SJCRH30 (cell line): ENCODE data around the gene NAPA. TPM values are rescaled to one million over a fixed set of nuclear protein-coding genes. Genes with fewer than 3 reads are reported as not detected.

Source experiments
- DNase-seq, 2 experiments: peaks; one replicate each; pipeline ENCODE4 v3.0.0-alpha.2; 2015 to 2020
- H3K27ac ChIP-seq: fragments of 250-450 bp; sonication (Bioruptor Pico); 2 replicates; pipeline ENCODE4 v1.5.1; 2020; ENCODE audit warnings: mild to moderate bottlenecking, moderate library complexity
- H3K27me3 ChIP-seq: fragments of 250-450 bp; sonication (Bioruptor Pico); 2 replicates; pipeline ENCODE4 v1.5.1; 2020; ENCODE audit warnings: mild to moderate bottlenecking, moderate library complexity
- H3K36me3 ChIP-seq: fragments of 250-450 bp; sonication (Bioruptor Pico); 2 replicates; pipeline ENCODE4 v1.5.1; 2020; ENCODE audit warnings: mild to moderate bottlenecking, moderate library complexity
- H3K4me1 ChIP-seq: fragments of 250-450 bp; sonication (Bioruptor Pico); 2 replicates; pipeline ENCODE4 v1.5.1; 2020; ENCODE audit warnings: mild to moderate bottlenecking, moderate library complexity
- H3K4me3 ChIP-seq: fragments of 250-450 bp; sonication (Bioruptor Pico); 2 replicates; pipeline ENCODE4 v1.5.1; 2020; ENCODE audit warnings: mild to moderate bottlenecking, moderate library complexity
- H3K9me3 ChIP-seq: fragments of 250-450 bp; sonication (Bioruptor Pico); replicated peaks from 2 replicates; pipeline ENCODE4 v1.5.1; 2020; ENCODE audit warnings: mild to moderate bottlenecking, moderate library complexity
- total RNA-seq: library from RNA; depleted of rRNA; stranded (reverse); fragments of >200 nt; shearing (Covaris generic); gene quantifications from 2 replicates; pipeline ENCODE4 v1.2.3, GENCODE V29; 2014

Gene NAPA
- total RNA-seq, 1 experiment from 2014 or later, result 77.0 TPM

DNA sequence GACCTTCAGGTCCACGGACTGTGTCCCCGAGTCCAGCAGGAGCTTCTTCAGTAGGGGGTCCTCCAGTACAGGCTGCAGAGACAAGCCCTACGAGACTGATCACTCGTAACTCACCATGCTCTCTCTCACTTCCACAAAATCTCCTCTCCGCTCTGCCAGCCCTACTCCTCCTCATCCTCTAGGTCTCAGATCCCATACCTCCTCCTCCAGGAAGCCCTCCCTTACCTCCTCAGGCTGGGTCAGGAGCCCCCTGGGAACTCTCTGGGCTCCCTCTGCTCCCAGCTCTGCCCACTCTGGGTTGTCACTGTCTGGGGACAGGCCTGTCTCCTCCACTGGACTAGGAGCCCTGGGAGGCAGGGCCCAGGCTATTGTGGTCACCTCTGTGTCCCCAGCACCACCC, 23.9 kb upstream of the NAPA start:
- Histone ChIP-seq H3K27ac (no peak overlapping the region), H3K4me1 (no peaks in the 10 kb centered on the region), H3K36me3 (no peaks in the 10 kb centered on the region), H3K27me3 (peaks cover 25% of the 10 kb centered on the region; the same call in 1 of the 2 replicates), H3K9me3 (no peaks in the 10 kb centered on the region), H3K4me3 (no peak overlapping the region)
- no peak for DNase-seq

DNA sequence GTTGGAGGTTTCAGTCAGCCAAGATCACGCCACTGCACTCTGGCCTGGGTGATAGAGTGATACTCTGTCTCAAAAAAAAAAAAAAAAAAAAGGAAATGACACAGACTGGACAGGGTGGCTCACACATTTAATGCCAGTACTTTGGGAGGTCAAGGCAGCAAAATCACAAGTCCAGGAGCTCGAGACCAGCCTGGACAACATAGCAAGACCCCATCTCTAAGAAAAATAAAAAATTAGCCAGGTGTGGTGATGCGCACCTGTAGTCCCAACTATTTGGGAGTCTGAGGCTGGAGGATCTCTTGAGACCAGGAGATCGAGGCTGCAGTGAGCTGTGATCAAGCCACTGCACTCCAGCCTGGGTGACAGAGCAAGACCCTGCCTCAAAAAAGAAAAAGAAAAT, 22.6 kb upstream of the NAPA start:
- Histone ChIP-seq H3K4me1 (no peaks in the 10 kb centered on the region), H3K9me3 (no peaks in the 10 kb centered on the region), H3K36me3 (no peaks in the 10 kb centered on the region), H3K4me3 (no peak overlapping the region), H3K27me3 (peaks cover 25% of the 10 kb centered on the region; the same call in 1 of the 2 replicates), H3K27ac (no peak overlapping the region)
- DNase-seq, result no peak

DNA sequence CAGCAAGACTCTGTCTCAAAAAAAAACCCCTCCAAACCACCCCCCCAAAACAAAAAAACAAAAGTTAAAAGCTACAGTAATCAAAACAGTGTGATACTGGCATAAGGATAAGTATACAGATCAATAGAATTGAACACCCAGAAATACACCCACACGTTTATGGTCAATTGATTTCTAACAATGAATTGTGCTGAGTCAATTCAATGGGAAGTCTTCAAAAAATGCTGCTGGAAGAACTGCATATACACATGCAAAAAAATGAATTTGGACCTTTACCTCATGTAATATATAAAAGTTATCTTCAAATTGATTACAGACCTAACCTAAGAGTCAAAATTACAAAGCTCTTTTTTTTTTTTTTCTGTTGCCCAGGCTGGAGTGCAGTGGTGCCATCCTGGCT, 19.8 kb upstream of the NAPA start:
- Histone ChIP-seq H3K36me3 (no peaks in the 10 kb centered on the region), H3K27ac (no peak overlapping the region), H3K4me1 (no peaks in the 10 kb centered on the region), H3K4me3 (no peak overlapping the region), H3K27me3 (peaks cover 13% of the 10 kb centered on the region; the same call in 1 of the 2 replicates), H3K9me3 (no peaks in the 10 kb centered on the region)
- DNase-seq, result no peak

DNA sequence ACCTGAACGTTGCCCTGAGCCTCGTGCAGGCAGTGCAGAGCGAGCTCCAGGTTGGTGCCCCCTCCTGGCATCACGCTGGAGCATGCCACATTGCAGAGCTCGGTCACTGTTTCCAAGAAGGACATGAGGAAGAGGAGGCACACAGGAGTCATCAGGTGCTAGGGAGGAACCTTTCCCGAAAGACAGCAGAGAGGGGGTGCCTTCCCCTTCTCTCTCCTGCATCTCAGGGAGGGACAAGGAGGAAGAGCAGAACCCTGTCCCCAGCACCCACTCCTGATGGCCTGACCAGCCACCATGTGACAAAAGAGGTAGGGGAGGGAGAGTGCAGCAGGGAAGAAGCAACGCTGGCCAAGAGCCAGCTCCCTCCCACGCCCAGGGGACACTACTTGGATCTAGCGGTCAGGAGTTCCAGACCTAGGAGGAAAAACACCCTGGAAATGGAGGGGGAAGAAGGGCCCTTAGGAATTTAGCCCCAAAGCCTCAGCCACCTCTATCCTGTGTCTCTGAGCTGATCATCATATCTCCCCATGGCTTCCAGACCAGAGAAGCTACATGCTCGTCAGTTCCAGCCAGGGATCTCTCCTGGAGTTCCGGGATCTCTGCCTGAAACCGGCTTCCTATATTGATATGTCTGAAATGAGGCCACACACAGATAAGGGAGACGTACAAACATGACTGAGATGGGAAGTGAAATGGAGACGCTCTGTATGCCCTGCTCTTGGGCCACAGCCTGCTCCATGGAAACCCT, 17.0 kb upstream of the NAPA start:
- H3K27ac ChIP-seq, result no peak overlapping the region
- no peak overlapping the region for H3K4me3 ChIP-seq
- H3K4me1 ChIP-seq, result no peaks in the 10 kb centered on the region
- peaks cover 1% of the 10 kb centered on the region; the same call in 1 of the 2 replicates for H3K9me3 ChIP-seq
- peaks cover 7% of the 10 kb centered on the region; the same call in 1 of the 2 replicates for H3K27me3 ChIP-seq
- no peak for DNase-seq
- no peaks in the 10 kb centered on the region for H3K36me3 ChIP-seq

DNA sequence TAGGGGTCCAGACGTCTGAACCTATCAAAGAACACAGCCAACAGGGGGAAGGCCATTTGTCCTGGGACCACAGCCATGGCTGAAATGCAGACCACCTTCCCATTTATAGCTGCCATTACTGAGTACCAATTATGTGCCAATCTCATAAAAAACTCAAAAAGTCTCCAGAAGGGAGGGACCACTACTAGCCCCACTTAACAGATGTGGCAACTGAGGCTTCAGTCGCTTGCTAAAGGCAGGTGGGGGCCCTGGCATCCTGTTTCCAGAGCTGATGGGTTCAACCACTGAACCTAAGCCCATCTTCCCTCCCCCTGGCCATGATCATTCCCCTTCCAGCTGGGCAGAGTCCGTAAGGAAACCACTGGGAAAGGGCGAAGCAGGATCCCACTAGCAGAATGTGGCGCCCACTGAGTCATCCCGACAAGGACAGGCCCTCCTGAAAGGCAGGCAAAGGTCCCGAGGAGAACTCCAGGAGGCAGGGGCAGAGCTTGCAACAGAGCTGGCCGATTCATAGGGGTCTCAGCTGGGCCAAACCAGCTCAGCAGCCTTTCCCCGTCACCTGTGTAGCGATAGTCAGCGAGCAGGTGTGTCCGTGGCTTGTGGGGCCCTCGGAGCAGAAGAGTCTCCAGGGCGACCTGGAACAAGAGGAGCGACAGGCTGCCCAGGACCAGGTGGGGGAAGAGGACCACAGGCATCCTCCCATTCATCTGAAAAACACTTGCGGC, 14.3 kb upstream of the NAPA start:
- H3K36me3 ChIP-seq, result no peaks in the 10 kb centered on the region
- H3K4me1 ChIP-seq, result no peaks in the 10 kb centered on the region
- no peak overlapping the region for H3K4me3 ChIP-seq
- no peak overlapping the region for H3K27ac ChIP-seq
- no peaks in the 10 kb centered on the region; the same call in 1 of the 2 replicates for H3K27me3 ChIP-seq
- peaks cover 4% of the 10 kb centered on the region; the same call in 1 of the 2 replicates for H3K9me3 ChIP-seq
- DNase-seq, result no peak

DNA sequence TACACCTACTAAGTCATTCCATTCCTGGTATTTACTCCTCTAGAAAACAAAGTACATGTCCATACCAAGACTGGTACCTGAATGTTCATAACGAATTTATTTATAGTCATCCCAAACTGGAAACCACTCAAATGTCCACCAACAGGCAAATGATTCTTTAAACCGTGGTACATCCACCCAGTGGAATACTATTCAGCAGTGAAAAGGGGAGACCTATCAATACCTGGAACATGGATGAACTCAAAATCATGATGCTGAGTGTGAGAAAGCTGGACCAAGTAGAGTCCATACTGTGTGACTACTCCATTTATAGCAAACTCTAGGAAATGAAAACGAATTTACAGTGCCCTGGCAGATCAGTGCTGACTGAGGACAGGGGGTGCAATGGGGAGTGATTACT, 11.9 kb upstream of the NAPA start:
- Histone ChIP-seq H3K27me3 (no peaks in the 10 kb centered on the region; the same call in 1 of the 2 replicates), H3K4me1 (no peaks in the 10 kb centered on the region), H3K9me3 (peaks cover 4% of the 10 kb centered on the region; the same call in 1 of the 2 replicates), H3K27ac (no peak overlapping the region), H3K36me3 (no peaks in the 10 kb centered on the region), H3K4me3 (no peak overlapping the region)
- DNase-seq, result no peak

DNA sequence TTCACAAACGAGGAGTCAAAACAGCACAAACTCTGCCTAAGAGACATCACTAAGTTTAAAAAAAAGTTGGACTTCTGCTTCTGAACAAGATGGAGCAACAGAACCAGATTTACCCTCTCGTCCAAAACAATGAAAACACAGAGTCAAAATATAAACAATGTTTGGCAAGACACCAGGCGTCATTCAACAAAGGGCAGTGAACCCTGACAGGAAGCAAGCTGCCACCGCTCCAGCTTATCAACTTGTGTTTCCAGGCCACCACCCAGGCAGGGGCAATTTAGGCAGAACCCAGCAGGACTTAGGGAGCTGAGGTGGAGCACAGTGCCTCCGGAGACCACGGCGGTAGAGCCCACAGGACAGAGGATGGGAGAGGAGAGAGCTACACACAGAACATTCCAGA, 8.6 kb upstream of the NAPA start:
- peak in 1 of 2 experiments; percentile 18 for DNase-seq

DNA sequence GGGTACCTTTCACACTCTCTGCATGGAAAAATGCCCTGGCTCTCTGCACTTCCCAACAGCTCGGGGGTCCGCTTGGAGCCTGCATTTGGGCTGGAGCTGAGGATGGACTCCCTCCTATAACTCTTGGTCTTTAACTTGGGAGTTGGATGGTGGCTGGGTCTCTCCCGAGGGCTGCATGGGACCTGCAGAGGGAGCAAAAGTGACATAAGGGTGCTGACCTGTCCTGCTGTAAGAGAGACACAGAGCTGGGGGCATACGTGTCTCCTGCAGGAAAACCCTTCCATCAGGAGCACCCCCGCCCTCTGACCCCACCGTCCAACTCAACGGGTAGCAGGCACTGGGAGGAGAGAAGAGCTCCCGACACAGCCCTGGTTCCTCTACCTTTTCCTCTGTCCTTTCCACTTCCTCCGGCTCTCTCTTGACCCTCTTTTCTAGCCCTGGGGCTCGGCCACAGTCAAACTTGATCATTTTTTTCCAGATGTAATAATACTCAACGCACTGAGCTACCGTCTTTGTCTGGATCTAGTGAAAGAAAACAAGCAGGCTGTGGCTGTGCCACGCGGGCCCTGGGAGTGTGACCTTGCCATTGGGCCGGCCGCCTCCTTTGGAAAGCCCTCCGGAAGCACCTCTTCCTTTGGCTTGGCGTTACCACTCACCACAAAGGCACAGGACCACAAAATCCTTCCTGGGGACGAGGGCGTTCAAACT, 6.8 kb upstream of the NAPA start:
- DNase-seq, result no peak
- Histone ChIP-seq H3K27me3 (no peaks in the 10 kb centered on the region), H3K4me1 (peaks cover 26% of the 10 kb centered on the region), H3K4me3 (no peak overlapping the region), H3K9me3 (peaks cover 1% of the 10 kb centered on the region; the same call in 1 of the 2 replicates), H3K27ac (no peak overlapping the region), H3K36me3 (no peaks in the 10 kb centered on the region)

More for the DNA sequence above, 8.6 kb upstream of the NAPA start:
- H3K4me3 ChIP-seq, result no peak overlapping the region
- no peak overlapping the region for H3K27ac ChIP-seq
- peaks cover 21% of the 10 kb centered on the region for H3K4me1 ChIP-seq
- no peaks in the 10 kb centered on the region for H3K27me3 ChIP-seq
- peaks cover 4% of the 10 kb centered on the region; the same call in 1 of the 2 replicates for H3K9me3 ChIP-seq
- H3K36me3 ChIP-seq, result no peaks in the 10 kb centered on the region

DNA sequence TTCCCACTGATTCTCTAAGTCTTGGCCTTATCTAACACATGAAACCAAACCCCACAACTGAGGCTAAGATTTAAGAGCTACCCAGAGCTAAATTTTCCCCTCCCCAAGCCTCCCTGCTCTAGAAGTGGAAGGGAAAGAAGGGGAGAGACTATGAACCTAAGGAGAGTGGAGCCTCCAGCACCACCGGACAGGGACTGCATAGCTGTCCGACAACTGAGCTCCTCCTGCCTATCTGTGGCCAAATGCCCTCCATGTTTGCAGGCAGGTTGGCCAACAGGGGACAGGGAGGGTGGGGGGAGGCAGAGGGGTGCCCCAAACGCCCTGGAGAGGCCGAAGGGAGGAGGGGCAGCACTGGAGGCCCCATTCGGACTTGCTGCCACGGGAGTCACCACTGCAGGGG, 6.0 kb upstream of the NAPA start:
- Histone ChIP-seq H3K4me3 (no peak overlapping the region), H3K4me1 (peaks cover 26% of the 10 kb centered on the region), H3K27ac (no peak overlapping the region), H3K27me3 (no peaks in the 10 kb centered on the region), H3K36me3 (no peaks in the 10 kb centered on the region), H3K9me3 (no peaks in the 10 kb centered on the region)
- no peak for DNase-seq

DNA sequence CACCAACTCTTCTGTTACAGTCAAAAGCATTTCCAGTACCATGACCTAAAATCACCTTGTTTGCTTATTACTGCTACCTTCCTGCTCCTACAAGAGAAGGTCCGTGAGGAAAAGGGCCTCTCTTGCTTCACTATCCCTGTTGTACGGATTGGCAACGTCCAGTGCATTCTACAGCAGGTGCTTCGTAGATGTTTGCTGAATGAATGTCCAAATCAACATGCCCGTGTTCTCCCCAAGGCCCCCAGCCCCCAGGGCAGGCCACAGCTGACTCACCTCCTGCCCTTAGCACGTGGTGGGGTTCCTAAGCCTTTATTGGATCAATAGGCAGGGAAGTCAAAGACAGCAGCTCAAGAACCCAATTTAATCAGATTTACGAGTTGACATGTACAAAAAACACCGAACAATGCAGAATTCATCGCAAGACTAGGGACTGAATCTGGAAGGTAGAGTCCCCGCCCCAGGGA, 5.5 kb upstream of the NAPA start:
- H3K4me1 ChIP-seq, result peaks cover 26% of the 10 kb centered on the region
- no peak for DNase-seq
- no peak overlapping the region for H3K27ac ChIP-seq
- no peaks in the 10 kb centered on the region for H3K36me3 ChIP-seq
- no peaks in the 10 kb centered on the region for H3K27me3 ChIP-seq
- H3K4me3 ChIP-seq, result no peak overlapping the region
- H3K9me3 ChIP-seq, result no peaks in the 10 kb centered on the region

DNA sequence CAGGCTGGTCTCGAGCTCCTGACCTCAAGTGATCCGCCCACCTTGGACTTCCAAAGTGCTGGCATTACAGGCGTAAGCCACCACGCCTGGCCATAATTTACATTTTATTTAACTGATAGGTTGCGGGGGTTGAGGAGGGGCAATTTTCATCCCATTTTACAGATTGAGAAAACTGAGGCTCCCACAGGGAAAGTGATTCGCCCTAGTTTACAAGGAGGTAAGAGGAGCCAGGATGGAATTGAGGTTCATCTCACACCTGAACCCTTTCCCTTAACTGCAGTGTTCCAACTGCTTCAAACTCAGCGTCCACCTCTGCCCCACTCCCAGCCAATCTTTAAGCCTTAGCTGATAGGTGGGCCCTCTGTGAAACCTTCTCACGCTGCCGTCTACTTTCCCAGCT, 4.0 kb upstream of the NAPA start:
- DNase-seq, result no peak
- Histone ChIP-seq H3K4me3 (no peak overlapping the region), H3K4me1 (peaks cover 26% of the 10 kb centered on the region), H3K36me3 (no peaks in the 10 kb centered on the region), H3K9me3 (no peaks in the 10 kb centered on the region), H3K27me3 (no peaks in the 10 kb centered on the region), H3K27ac (no peak overlapping the region)

DNA sequence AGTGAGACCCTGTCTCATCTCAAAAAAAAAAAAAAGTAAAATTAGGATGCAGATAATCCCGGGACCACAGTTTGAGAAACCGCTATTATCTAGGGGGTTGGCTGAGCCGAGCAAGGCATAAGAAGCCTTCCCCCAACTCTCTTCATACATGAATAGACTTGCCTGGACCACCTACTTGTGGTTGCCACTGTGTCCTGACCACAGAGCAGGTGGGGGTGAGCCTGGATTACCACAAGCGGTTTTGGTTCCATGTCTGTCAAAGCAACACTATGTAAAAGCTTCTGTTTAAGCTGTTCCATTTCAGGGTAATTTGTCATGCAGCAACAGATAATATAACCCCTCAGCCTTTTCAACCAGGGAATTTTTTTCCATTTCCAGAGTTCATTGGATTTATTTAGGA, 3.3 kb upstream of the NAPA start:
- H3K27ac ChIP-seq, result no peak overlapping the region
- no peaks in the 10 kb centered on the region for H3K9me3 ChIP-seq
- peak; percentile 94 to 97 for DNase-seq
- no peaks in the 10 kb centered on the region for H3K36me3 ChIP-seq
- no peaks in the 10 kb centered on the region for H3K27me3 ChIP-seq
- H3K4me1 ChIP-seq, result peaks cover 29% of the 10 kb centered on the region
- no peak overlapping the region for H3K4me3 ChIP-seq

DNA sequence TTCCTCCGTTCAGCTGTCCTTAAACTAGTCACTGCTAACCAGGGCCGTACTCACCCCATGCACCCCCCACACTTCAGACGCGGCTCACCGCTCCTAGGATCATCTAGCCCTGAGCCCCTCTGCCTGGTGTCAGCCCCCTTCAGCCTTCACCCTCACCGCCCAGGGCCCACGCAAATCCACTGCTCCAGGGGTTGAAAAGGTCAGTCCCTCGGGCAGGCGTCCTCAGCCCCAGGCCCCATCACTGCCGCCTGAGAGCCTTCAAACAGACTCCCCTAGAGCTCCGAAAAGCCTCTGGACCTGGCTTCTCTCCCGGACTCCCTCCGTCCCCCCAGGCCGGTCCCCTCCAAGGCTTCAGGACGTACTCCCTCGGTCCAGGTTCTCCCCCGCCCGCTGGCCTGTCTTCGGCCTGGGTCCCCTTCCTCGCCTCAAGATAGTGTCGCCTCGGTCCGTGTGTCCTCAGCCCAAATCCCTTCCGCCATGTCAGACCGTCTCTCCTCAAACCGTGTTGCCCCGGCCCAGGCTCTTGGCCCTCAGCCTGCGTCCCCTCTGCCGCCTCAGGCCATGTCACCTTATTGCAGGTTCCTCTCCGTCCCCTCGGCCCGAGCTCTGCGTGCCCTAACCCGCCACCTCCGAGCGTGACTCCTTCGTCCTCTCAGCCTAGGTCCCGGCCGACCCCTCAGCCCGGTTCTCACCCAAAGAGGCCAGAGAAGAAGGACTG, 553 bp downstream of the NAPA start:
- Histone ChIP-seq H3K4me3 (peak overlapping the region; percentile 79), H3K27ac (peak overlapping the region; percentile 40), H3K9me3 (no peaks in the 10 kb centered on the region), H3K27me3 (no peaks in the 10 kb centered on the region), H3K4me1 (peaks cover 37% of the 10 kb centered on the region), H3K36me3 (no peaks in the 10 kb centered on the region)
- DNase-seq, result no peak

DNA sequence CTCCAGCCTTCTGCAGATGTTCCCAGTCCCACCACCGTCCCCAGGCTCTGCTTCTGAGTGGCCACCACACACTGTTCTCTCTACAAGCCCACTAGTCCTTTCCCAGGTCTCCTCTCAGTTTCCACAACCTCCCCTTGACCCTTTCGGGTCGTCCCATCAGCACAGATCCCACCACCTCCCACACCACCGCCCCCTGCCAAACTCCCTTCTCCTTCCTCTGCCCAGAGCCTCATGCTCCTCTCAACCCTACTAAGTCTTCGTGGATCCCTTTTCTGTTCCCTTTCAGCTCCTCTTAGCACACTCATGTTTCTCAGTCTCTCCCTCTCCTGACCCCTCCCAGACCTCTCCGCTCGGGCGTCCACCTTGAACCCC, 1.9 kb downstream of the NAPA start:
- Histone ChIP-seq H3K27me3 (no peaks in the 10 kb centered on the region), H3K36me3 (no peaks in the 10 kb centered on the region), H3K9me3 (no peaks in the 10 kb centered on the region), H3K27ac (no peak overlapping the region), H3K4me3 (no peak overlapping the region), H3K4me1 (peaks cover 29% of the 10 kb centered on the region)
- DNase-seq, result peak in 1 of 2 experiments; percentile 3
